B cell (primary cell): Measurements from ENCODE around the gene LRRC8B. TPM values are rescaled to one million over a fixed set of nuclear protein-coding genes. Genes with fewer than 3 reads are reported as not detected.
A peak's percentile ranks its signal among the peaks of the same experiment; 100 is the strongest.
"Not testable (repeated sequence)": the region's sequence is repeated elsewhere in the genome, so short reads cannot be mapped to it uniquely, and the experiment has no call there.

Experiments
- ATAC-seq: fragments of 200-7000 bp; cut with Tn5 transposase; one replicate; pipeline ENCODE4 v1.10.0; 2021; ENCODE audit warnings: low read depth, mild to moderate bottlenecking, moderate number of reproducible peaks, moderate library complexity
- CTCF ChIA-PET: fragments of 350-600 bp; sonication (Branson Sonifier 250); formaldehyde crosslinking; loops from one replicate; lab custom pipeline; 2021; ENCODE audit warnings: antibody characterized with exemption, inconsistent platforms; lab: Charles Lee
- POLR2A ChIA-PET: fragments of 350-600 bp; sonication (Branson Sonifier 250); formaldehyde crosslinking; loops from one replicate; lab custom pipeline; 2021; ENCODE audit warnings: antibody characterized with exemption; lab: Charles Lee
- DNase-seq: peaks from one replicate; pipeline ENCODE4 v3.0.0; 2013
- H2AFZ ChIP-seq: 2 replicates; pipeline ENCODE4 v1.6.1; 2012; ENCODE audit warnings: mild to moderate bottlenecking, low read depth, low read length; ENCODE audit not compliant: insufficient read depth, poor library complexity, severe bottlenecking
- H3K27ac ChIP-seq, 2 donors: 1 replicate in 1 of 2; 2 replicates in 1 of 2; pipeline ENCODE4 v1.5.1; 2012 to 2013; ENCODE audit warnings: low read length in 2 of 2, mild to moderate bottlenecking in 2 of 2, moderate library complexity in 1 of 2
- H3K27me3 ChIP-seq, 4 experiments: fragments of 200-600 bp in 1 of 4; sonication (generic) in 1 of 4; replicated peaks in 1 of 4; 1 replicate in 2 of 4; 2 replicates in 2 of 4; pipeline versions ENCODE4 v1.6.1 to v1.7.0; 2013 to 2016; ENCODE audit warnings: low read length in 3 of 4, mild to moderate bottlenecking in 2 of 4, mixed read lengths in 1 of 4, moderate library complexity in 1 of 4; ENCODE audit not compliant: insufficient read depth in 4 of 4, control insufficient read depth in 3 of 4; ENCODE audit errors: control extremely low read depth in 1 of 4
- H3K36me3 ChIP-seq, 2 experiments: replicated peaks in 1 of 2; 1 replicate in 1 of 2; 2 replicates in 1 of 2; pipeline versions ENCODE4 v1.6.1 to v1.7.1; 2013; ENCODE audit warnings: low read length in 1 of 2; ENCODE audit not compliant: insufficient read depth in 2 of 2, control insufficient read depth in 1 of 2; ENCODE audit errors: control extremely low read depth in 1 of 2, extremely low read depth in 1 of 2
- H3K4me1 ChIP-seq, 2 donors: fragments of 200-600 bp in 1 of 2; sonication (generic) in 1 of 2; 1 replicate in 1 of 2; 2 replicates in 1 of 2; pipeline versions ENCODE4 v1.5.1 to v1.6.1; 2013 to 2017; ENCODE audit warnings: low read length in 2 of 2; ENCODE audit not compliant: control insufficient read depth in 2 of 2, insufficient read depth in 2 of 2
- H3K4me2 ChIP-seq: replicated peaks from 2 replicates; pipeline ENCODE3; 2012; ENCODE audit warnings: mild to moderate bottlenecking, low read depth, low read length; ENCODE audit not compliant: poor library complexity, severe bottlenecking
- H3K4me3 ChIP-seq, 5 experiments: fragments of 200-600 bp in 1 of 5; sonication (generic) in 1 of 5; 1 replicate in 3 of 5; 2 replicates in 2 of 5; pipeline versions ENCODE4 v1.5.1 to v1.7.0; 2011 to 2016; ENCODE audit warnings: low read length in 4 of 5, mild to moderate bottlenecking in 4 of 5, low read depth in 2 of 5, control low read depth in 1 of 5, moderate library complexity in 1 of 5; ENCODE audit not compliant: insufficient read depth in 1 of 5; ENCODE audit errors: control extremely low read depth in 1 of 5, extremely low read depth in 1 of 5
- H3K79me2 ChIP-seq: fragments of 200-600 bp; sonication (generic); one replicate; pipeline ENCODE4 v1.6.0; 2016; ENCODE audit warnings: low read length; ENCODE audit not compliant: control insufficient read depth, insufficient read depth
- H3K9ac ChIP-seq: fragments of 200-600 bp; sonication (generic); 2 replicates; pipeline ENCODE4 v1.6.1; 2017; ENCODE audit warnings: mild to moderate bottlenecking, low read length, moderate library complexity
- H3K9me3 ChIP-seq, 3 donors: one replicate each; pipeline versions ENCODE4 v1.6.1 to v1.7.1; 2013; ENCODE audit warnings: low read length in 2 of 3; ENCODE audit not compliant: control insufficient read depth in 2 of 3, insufficient read depth in 1 of 3; ENCODE audit errors: control extremely low read depth in 1 of 3
- H4K20me1 ChIP-seq: 2 replicates; pipeline ENCODE4 v1.6.0; 2012; ENCODE audit warnings: mild to moderate bottlenecking, low read length; ENCODE audit not compliant: insufficient read depth, control insufficient read depth, poor library complexity, severe bottlenecking
- H3K27ac Mint-ChIP-seq: one replicate; pipeline ENCODE4 v1.8.0; 2021; ENCODE audit warnings: mixed read lengths
- H3K27me3 Mint-ChIP-seq: one replicate; pipeline ENCODE4 v1.8.0; 2021; ENCODE audit warnings: mixed read lengths
- H3K4me1 Mint-ChIP-seq: one replicate; pipeline ENCODE4 v1.8.0; 2021; ENCODE audit warnings: mixed read lengths
- H3K4me3 Mint-ChIP-seq: one replicate; pipeline ENCODE4 v1.8.0; 2021; ENCODE audit warnings: mixed read lengths
- H3K9me3 Mint-ChIP-seq: one replicate; pipeline ENCODE4 v1.8.0; 2022; ENCODE audit warnings: mixed read lengths; ENCODE audit not compliant: insufficient read depth
- CTCF ChIP-seq: fragments of 200-600 bp; IDR thresholded peaks from one replicate; pipeline ENCODE4 v1.8.0; 2022; ENCODE audit warnings: antibody characterized with exemption, mild to moderate bottlenecking
- EZH2 ChIP-seq: IDR thresholded peaks from 2 replicates; pipeline ENCODE4 v1.6.1; 2012; ENCODE audit warnings: borderline replicate concordance, low read depth, mild to moderate bottlenecking, moderate library complexity, low read length; ENCODE audit not compliant: insufficient read depth, poor library complexity, severe bottlenecking
- WGBS: methylation state at CpG from one replicate; pipeline ENCODE4 v1.1.5; 2013; ENCODE audit warnings: missing lambda C conversion rate; ENCODE audit not compliant: insufficient coverage; 5-methylcytosine and 5-hydroxymethylcytosine counted together
- intact Hi-C: fragments of 100-400 bp; cut with micrococcal nuclease; formaldehyde crosslinking; loops from one replicate; pipeline ENCODE4 v1.10.0; 2022
- polyA plus RNA-seq: library from polyadenylated mRNA; depleted of rRNA; stranded (reverse); fragments of >200 nt; gene quantifications from 2 replicates; pipeline ENCODE4 v1.2.3, GENCODE V29; 2012
- total RNA-seq, 2 donors: library from RNA; stranded (reverse); fragments of 120-200 nt in 1 of 2; gene quantifications; 1 replicate in 1 of 2; 2 replicates in 1 of 2; pipeline versions ENCODE4 v1.2.3 to v1.2.4, GENCODE V29; 2013 to 2022

The LRRC8B gene
- total and polyA plus RNA-seq, 2 donors (not counting 1 experiment from before 2014, with no cell fraction given): 2.2 to 9.9 TPM

GRCh38 chr1:89518221-89518631, 6.4 kb upstream of the LRRC8B start:
- peaks cover 3% of the 10 kb centered on the region for H3K4me1 Mint-ChIP-seq
- H3K4me3 ChIP-seq: no peak overlapping the region
- no peaks in the 10 kb centered on the region for H3K4me1 ChIP-seq
- TF ChIP-seq CTCF (no peak), EZH2 (no peak)
- H3K27me3 ChIP-seq: no peaks in the 10 kb centered on the region
- WGBS: no CpG with 5 or more reads among the region's 3 CpGs
- DNase-seq: no peak
- CTCF ChIA-PET: interaction anchor here (0.7 to 4.4 kb wide), 8 partner anchors 13 to 253 kb away, joined by 3 to 51 read pairs (median 4); no protein-coding TSS in a partner anchor
- H3K9ac ChIP-seq: no peak overlapping the region
- H3K4me2 ChIP-seq: no peak overlapping the region
- H3K9me3 Mint-ChIP-seq: no peaks in the 10 kb centered on the region
- POLR2A ChIA-PET: no interaction called here
- H3K36me3 ChIP-seq: no peaks in the 10 kb centered on the region
- H3K79me2 ChIP-seq: no peaks in the 10 kb centered on the region
- intact Hi-C loops: no loop called here
- no peak overlapping the region for H3K4me3 Mint-ChIP-seq
- H4K20me1 ChIP-seq: no peaks in the 10 kb centered on the region
- no peak for ATAC-seq
- H2AFZ ChIP-seq: no peak overlapping the region
- H3K27ac Mint-ChIP-seq: no peak overlapping the region
- no peak overlapping the region for H3K27ac ChIP-seq
- no peaks in the 10 kb centered on the region for H3K9me3 ChIP-seq
- no peaks in the 10 kb centered on the region for H3K27me3 Mint-ChIP-seq

- H2AFZ ChIP-seq: no peak overlapping the region
- no CpG with 5 or more reads among the region's 1 CpG for WGBS
- Mint-ChIP-seq H3K9me3 (no peaks in the 10 kb centered on the region), H3K4me3 (no peak overlapping the region), H3K27me3 (no peaks in the 10 kb centered on the region), H3K4me1 (peaks cover 9% of the 10 kb centered on the region), H3K27ac (no peak overlapping the region)
- H3K36me3 ChIP-seq: no peaks in the 10 kb centered on the region
- no peak overlapping the region for H3K4me3 ChIP-seq
- H3K4me1 ChIP-seq: peaks cover 6 to 11% of the 10 kb centered on the region in 2 donors
- H3K4me2 ChIP-seq: no peak overlapping the region
- ATAC-seq (peak; percentile 37), DNase-seq (peak; percentile 68)
- ChIA-PET CTCF (interaction anchor here (0.7 to 4.4 kb wide), 13 partner anchors 21 to 283 kb away, joined by 3 to 51 read pairs (median 3); no protein-coding TSS in a partner anchor), POLR2A (no interaction called here)
- no peaks in the 10 kb centered on the region for H4K20me1 ChIP-seq
- H3K27ac ChIP-seq: no peak overlapping the region
- TF ChIP-seq CTCF: peak; percentile 87
- TF ChIP-seq EZH2: no peak
- H3K9me3 ChIP-seq: no peaks in the 10 kb centered on the region
- H3K27me3 ChIP-seq: no peaks in the 10 kb centered on the region
- H3K9ac ChIP-seq: no peak overlapping the region
- H3K79me2 ChIP-seq: no peaks in the 10 kb centered on the region
- intact Hi-C loops: loop anchor here (1.0 to 10.0 kb wide), 3 partner anchors 79 to 243 kb away; no protein-coding TSS in a partner anchor
Observed at GRCh38 chr1:89519779-89520358, 4.8 kb upstream of the LRRC8B start.

- H3K9ac ChIP-seq, H3K27me3 ChIP-seq, H3K27me3 Mint-ChIP-seq, H3K9me3 ChIP-seq, H3K9me3 Mint-ChIP-seq, H2AFZ ChIP-seq, H3K36me3 ChIP-seq, H3K4me3 ChIP-seq, H3K4me2 ChIP-seq, H3K4me3 Mint-ChIP-seq, ATAC-seq, H3K27ac ChIP-seq, POLR2A ChIA-PET, DNase-seq, H4K20me1 ChIP-seq: not testable (repeated sequence)
- CTCF ChIA-PET: interaction anchor here (1.1 kb wide), 1 partner anchor 76 kb away, joined by 3 read pairs; no protein-coding TSS in a partner anchor
- Mint-ChIP-seq H3K4me1 (peaks cover 26% of the 10 kb centered on the region), H3K27ac (peak overlapping the region; percentile 46)
- peaks cover 17% of the 10 kb centered on the region for H3K79me2 ChIP-seq
- WGBS: no CpG with 5 or more reads among the region's 6 CpGs
- H3K4me1 ChIP-seq: peaks cover 13 to 23% of the 10 kb centered on the region in 2 donors
- intact Hi-C loops: loop anchor here (10.0 kb wide), 1 partner anchor 173 kb away; no protein-coding TSS in a partner anchor
Observed at GRCh38 chr1:89521977-89522376, 2.7 kb upstream of the LRRC8B start.
